Transverse colon (tissue), 4 donors: Measurements from ENCODE around the gene ZNF599. TPM values are rescaled to one million over a fixed set of nuclear protein-coding genes. Genes with fewer than 3 reads are reported as not detected.

Experiments
- DNase-seq: peaks from one replicate; pipeline ENCODE4 v3.0.0-alpha.2; 2019
- H3K27ac ChIP-seq, 4 donors: fragments of 200-600 bp; sonication (generic); 2 replicates each; pipeline ENCODE4 v1.5.1; 2016 to 2018; ENCODE audit warnings: inconsistent platforms in 4 of 4
- H3K27me3 ChIP-seq: fragments of 200-600 bp; sonication (generic); 2 replicates; pipeline ENCODE4 v1.5.1; 2017; ENCODE audit warnings: inconsistent platforms
- H3K36me3 ChIP-seq, 4 donors: fragments of 200-600 bp; sonication (generic); 2 replicates each; pipeline ENCODE4 v1.5.1; 2017 to 2019; ENCODE audit warnings: inconsistent platforms in 4 of 4
- H3K4me1 ChIP-seq, 4 donors: fragments of 200-600 bp; sonication (generic); 2 replicates each; pipeline ENCODE4 v1.5.1; 2017 to 2020; ENCODE audit warnings: inconsistent platforms in 4 of 4
- H3K4me3 ChIP-seq, 4 donors: fragments of 200-600 bp; sonication (generic); 1 replicate in 1 of 4; 2 replicates in 3 of 4; pipeline versions ENCODE4 v1.5.1 to v1.6.1; 2017 to 2019; ENCODE audit warnings: inconsistent platforms in 4 of 4
- H3K9me3 ChIP-seq, 2 donors: fragments of 200-600 bp; sonication (generic); 2 replicates each; pipeline ENCODE4 v1.5.1; 2017 to 2019; ENCODE audit warnings: inconsistent platforms in 2 of 2
- CTCF ChIP-seq, 5 experiments: fragments of 200-600 bp in 3 of 5; fragments of 450-650 bp in 2 of 5; sonication (generic) in 3 of 5; IDR thresholded peaks; 1 replicate in 2 of 5; 2 replicates in 3 of 5; pipeline ENCODE4 v1.5.1; 2016 to 2017; ENCODE audit warnings: antibody characterized with exemption in 5 of 5, inconsistent platforms in 3 of 5, mild to moderate bottlenecking in 2 of 5, moderate library complexity in 1 of 5
- EP300 ChIP-seq: sonication (generic); formaldehyde crosslinking; IDR thresholded peaks from one replicate; pipeline ENCODE4 v1.6.1; 2017; ENCODE audit warnings: antibody characterized with exemption, low read depth
- POLR2A ChIP-seq: fragments of 450-650 bp; IDR thresholded peaks from one replicate; pipeline ENCODE4 v1.6.1; 2016; ENCODE audit warnings: antibody characterized with exemption, mild to moderate bottlenecking, moderate library complexity
- POLR2AphosphoS5 ChIP-seq, 3 donors: sonication (generic); formaldehyde crosslinking; IDR thresholded peaks; one replicate each; pipeline ENCODE4 v1.6.1; 2016; ENCODE audit warnings: antibody characterized with exemption in 3 of 3
- WGBS, 2 donors: methylation state at CpG; one replicate each; pipeline ENCODE4 v1.1.5; 2018; ENCODE audit warnings: low coverage in 1 of 2; 5-methylcytosine and 5-hydroxymethylcytosine counted together
- in situ Hi-C, 4 donors: fragments of 200-750 bp; cut with MboI; loops; one replicate each; pipeline versions ENCODE4 v1.15.0 to v1.15.1; 2017; ENCODE audit warnings: low sequenced_read_pairs in 3 of 4, low pct_ligation_motif_present in 1 of 4, low pct_unique_long_range_greater_than_20kb in 1 of 4
- intact Hi-C: fragments of 100-400 bp; cut with DNase I; formaldehyde crosslinking; loops from one replicate; pipeline ENCODE4 v1.15.1; 2023; ENCODE audit warnings: low total_unique reads
- total RNA-seq, 4 donors: library from RNA; depleted of rRNA; stranded (reverse); fragments of >200 nt; gene quantifications; one replicate each; pipeline ENCODE4 v1.1.0, GENCODE V29; 2016

The ZNF599 gene
- total RNA-seq, 4 donors from 2014 or later: 4.1 to 7.1 (median 6.0) TPM; not detected in 1

GRCh38 chr19:34767951-34768350 is 5.1 kb downstream of the ZNF599 start:
- intact Hi-C loops (no loop called here), in situ Hi-C loops (no loop called here)

GRCh38 chr19:34766386-34766785 is 6.6 kb downstream of the ZNF599 start:
- WGBS, 2 donors: 80 to 96% methylated on average over 1 to 2 of the region's 2 CpGs
- DNase-seq: no peak
- Histone ChIP-seq H3K36me3 (peaks cover 0 to 61% (median 19%) of the 10 kb centered on the region in 4 donors), H3K27ac (no peak overlapping the region), H3K4me1 (no peaks in the 10 kb centered on the region), H3K9me3 (peaks cover 20 to 30% of the 10 kb centered on the region in 2 donors), H3K4me3 (no peak overlapping the region), H3K27me3 (no peaks in the 10 kb centered on the region)
- intact Hi-C loops: no loop called here
- TF ChIP-seq POLR2AphosphoS5 (IDR thresholded peaks at IDR 0.05) (no peak), CTCF (IDR thresholded peaks at IDR 0.05) (no peak), EP300 (no peak), POLR2A (no peak)
- in situ Hi-C loops: no loop called here

More at GRCh38 chr19:34767951-34768350, 5.1 kb downstream of the ZNF599 start:
- Histone ChIP-seq H3K27ac (no peak overlapping the region), H3K4me1 (peaks cover 6 to 11% (median 8%) of the 10 kb centered on the region in 4 donors), H3K9me3 (peaks cover 4 to 19% of the 10 kb centered on the region in 2 donors), H3K27me3 (no peaks in the 10 kb centered on the region), H3K36me3 (peaks cover 0 to 48% (median 16%) of the 10 kb centered on the region in 4 donors), H3K4me3 (no peak overlapping the region)
- no peak for TF ChIP-seq POLR2AphosphoS5 (IDR thresholded peaks at IDR 0.05)
- TF ChIP-seq CTCF (IDR thresholded peaks at IDR 0.05): no peak
- TF ChIP-seq POLR2A: no peak
- TF ChIP-seq EP300: no peak
- no peak for DNase-seq
- 92 to 100% methylated on average over 1 to 3 of the region's 3 CpGs for WGBS, 2 donors

GRCh38 chr19:34759218-34759917 is 13.6 kb downstream of the ZNF599 start:
- in situ Hi-C loops: no loop called here
- H3K4me3 ChIP-seq: no peak overlapping the region
- H3K36me3 ChIP-seq: peaks cover 0 to 43% (median 12%) of the 10 kb centered on the region in 4 donors
- H3K27ac ChIP-seq: no peak overlapping the region
- no peak for TF ChIP-seq POLR2A
- TF ChIP-seq EP300: no peak
- no peak for TF ChIP-seq CTCF (IDR thresholded peaks at IDR 0.05)
- TF ChIP-seq POLR2AphosphoS5 (IDR thresholded peaks at IDR 0.05): no peak
- H3K9me3 ChIP-seq: peaks cover 89 to 90% of the 10 kb centered on the region in 2 donors
- intact Hi-C loops: no loop called here
- 90 to 95% methylated on average over 10 to 11 of the region's 11 CpGs for WGBS, 2 donors
- DNase-seq: no peak
- no peaks in the 10 kb centered on the region for H3K27me3 ChIP-seq
- H3K4me1 ChIP-seq: no peaks in the 10 kb centered on the region

- no peaks in the 10 kb centered on the region for H3K4me1 ChIP-seq
- TF ChIP-seq POLR2A (no peak), POLR2AphosphoS5 (IDR thresholded peaks at IDR 0.05) (no peak), CTCF (IDR thresholded peaks at IDR 0.05) (no peak), EP300 (no peak)
- H3K27me3 ChIP-seq: no peaks in the 10 kb centered on the region
- H3K36me3 ChIP-seq: peaks cover 0 to 29% (median 8%) of the 10 kb centered on the region in 4 donors
- no peak for DNase-seq
- H3K27ac ChIP-seq: no peak overlapping the region
- no peak overlapping the region for H3K4me3 ChIP-seq
- intact Hi-C loops: no loop called here
- WGBS, 2 donors: 88 to 99% methylated on average over 3 to 4 of the region's 4 CpGs
- in situ Hi-C loops: no loop called here
- peaks cover 94 to 97% of the 10 kb centered on the region in 2 donors for H3K9me3 ChIP-seq
Observed at GRCh38 chr19:34757441-34757840, 15.6 kb downstream of the ZNF599 start.
